HG03196 (cell line): ENCODE measurements around the gene CYP4Z1.
"Not testable (repeated sequence)": the region's sequence is repeated elsewhere in the genome, so short reads cannot be mapped to it uniquely, and the experiment has no call there.

Experiments used
- ATAC-seq: cut with Tn5 transposase; IDR thresholded peaks from one replicate; pipeline ENCODE4 v1.9.1; 2021; ENCODE audit not compliant: unreplicated experiment

Gene CYP4Z1

DNA sequence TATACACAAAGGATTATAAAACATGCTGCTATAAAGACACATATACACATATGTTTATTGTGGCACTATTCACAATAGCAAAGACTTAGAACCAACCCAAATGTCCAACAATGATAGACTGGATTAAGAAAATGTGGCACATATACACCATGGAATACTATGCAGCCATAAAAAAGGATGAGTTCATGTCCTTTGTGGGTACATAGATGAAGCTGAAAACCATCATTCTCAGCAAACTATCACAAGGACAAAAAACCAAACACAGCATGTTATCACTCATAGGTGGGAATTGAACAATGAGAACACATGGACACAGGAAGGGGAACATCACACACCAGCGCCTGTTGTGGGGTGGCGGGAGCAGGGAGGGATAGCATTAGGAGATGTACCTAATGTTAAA lies 60.0 kb downstream of the CYP4Z1 start:
- not testable (repeated sequence) for ATAC-seq

DNA sequence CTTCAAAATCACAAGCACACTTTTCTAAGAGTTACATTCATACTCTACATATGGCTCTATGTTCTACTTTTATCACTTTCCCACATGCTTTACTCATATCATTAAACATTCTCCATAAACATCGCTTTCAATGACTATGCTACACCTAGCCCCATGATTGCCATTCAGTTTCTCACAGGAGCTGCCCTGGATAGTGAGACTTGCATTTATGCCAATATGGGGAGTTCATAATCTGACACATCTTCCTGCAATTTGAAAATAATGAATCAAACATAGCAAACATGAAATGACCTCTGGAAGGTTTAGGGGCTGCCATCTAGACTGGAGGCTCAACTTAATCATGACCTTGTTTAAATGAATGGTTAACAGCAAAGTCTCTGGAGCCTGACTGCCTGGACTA lies 61.2 kb downstream of the CYP4Z1 start:
- ATAC-seq = no peak

DNA sequence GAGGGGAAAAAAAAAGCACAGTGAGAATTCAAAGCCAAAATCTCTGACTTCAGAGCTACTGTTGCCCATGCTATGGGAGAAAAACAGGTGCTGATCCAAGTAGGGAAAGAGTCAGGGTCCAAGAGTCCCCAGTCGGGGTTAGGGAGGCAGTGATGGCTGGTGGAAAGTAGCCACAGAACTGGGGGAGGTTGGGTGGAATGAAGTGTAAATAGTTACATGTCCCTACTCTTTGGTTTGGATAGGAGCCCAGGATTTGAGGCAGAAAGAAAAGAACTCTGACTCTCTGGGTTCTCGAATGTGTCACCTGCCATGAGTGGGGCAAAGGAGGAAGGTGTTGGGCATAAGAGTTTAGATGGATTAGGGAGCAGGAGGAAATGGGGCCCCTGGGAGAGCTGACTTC lies 61.8 kb downstream of the CYP4Z1 start:
- not testable (repeated sequence) for ATAC-seq

DNA sequence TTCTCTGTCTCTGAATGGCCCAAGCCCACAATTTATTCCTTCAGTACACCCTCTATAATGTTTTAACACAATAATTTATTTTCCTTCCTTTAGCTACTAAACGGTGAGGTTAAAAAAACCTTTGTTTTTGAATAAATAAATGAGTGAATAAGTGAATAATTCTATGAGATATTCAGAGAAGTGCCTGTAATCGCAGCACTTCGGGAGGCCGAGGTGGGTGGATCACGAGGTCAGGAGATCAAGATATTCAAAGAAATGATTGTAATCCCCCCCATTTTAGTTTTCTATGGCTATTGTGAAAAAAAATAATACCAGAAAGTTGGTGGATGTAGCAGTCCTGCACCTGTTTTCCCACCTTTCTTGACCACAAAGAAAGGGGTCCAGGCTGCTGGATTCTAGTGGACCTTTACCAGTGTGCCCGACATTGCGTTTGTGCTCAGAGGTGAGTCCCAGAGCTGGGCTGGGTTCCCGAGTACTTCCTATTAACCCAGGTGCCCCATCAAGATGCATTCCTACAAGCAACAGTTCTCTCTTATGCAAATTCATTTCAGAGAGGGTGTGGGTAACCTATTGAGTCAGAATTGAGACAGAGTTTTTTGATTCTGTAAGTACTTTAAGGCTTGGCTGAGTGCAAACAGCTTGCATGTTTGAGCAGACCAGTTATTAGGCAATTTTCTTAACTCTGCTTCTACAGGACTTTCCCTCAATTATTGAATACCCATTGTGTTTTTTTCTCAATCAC lies 62.6 kb downstream of the CYP4Z1 start:
- not testable (repeated sequence) for ATAC-seq

DNA sequence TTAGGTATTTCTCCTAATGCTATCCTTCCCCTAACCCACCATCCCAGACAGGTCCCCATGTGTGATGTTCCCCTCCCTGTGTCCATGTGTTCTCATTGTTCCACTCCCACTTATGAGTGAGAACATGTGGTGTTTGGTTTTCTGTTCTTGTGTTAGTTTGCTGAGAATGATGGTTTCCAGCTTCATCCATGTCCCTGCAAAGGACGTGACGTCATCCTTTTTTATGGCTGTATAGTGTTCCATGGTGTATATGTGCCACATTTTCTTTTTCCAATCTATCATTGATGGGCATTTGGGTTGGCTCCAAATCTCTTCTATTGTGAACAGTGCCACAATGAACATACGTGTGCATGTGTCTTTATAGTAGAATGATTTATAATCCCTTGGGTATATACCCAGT lies 65.6 kb downstream of the CYP4Z1 start:
- ATAC-seq = not testable (repeated sequence)

DNA sequence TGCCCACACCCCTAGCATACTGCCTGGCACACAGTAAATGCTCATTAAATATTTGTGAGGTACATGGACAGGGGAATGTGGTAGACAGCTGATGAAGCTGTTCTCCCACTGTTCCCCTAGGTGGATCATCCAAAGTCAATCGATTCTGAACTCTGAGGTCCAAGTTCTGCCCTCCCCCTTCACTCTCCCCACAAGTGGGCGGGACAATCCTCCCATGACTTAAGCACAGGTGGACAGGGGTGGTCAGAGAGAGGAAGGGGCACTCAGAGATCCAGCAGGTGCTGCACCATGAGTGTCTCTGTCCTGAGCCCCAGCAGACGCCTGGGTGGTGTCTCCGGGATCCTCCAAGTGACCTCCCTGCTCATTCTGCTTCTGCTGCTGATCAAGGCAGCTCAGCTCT lies 70.2 kb downstream of the CYP4Z1 start, which contains the start of gene CYP4A22:
TSS of gene CYP4A22 (plus strand) at position 244 of the 400 bp plus-strand sequence. CDS start at position 289, 45 bp downstream.
- ATAC-seq = no peak

DNA sequence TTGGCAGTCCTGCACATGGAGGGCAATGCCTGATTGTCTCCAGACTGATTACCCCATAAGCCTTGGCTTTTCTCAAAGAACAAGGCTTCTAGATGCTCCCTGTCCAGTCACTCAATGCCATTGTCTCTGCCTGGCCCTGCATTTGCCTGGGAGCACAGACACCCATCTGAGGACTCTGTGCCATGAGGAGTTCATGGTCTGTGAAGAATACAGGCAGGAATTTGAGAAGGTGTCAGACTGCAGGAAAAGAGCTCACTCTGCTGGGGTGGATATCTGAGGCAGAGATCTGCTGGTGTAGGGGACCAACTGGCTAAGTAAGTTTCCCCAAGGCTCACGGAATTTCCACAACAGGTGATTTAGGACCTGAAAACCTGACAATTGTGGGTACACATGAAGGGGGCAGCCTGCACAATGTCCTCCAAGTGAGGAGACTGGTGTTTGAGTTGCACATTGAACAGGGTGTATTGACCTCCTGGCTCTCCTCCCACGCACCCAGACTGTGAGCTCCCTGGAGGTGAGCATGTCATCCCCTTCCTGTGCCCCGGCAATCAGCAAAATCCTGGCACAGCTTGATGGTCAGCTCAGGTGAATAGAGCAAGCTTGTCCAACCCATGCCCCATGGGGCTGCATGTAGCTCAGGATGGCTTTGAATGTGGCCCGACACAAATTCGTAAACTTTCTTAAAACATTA lies 71.0 kb downstream of the CYP4Z1 start:
- no peak for ATAC-seq

DNA sequence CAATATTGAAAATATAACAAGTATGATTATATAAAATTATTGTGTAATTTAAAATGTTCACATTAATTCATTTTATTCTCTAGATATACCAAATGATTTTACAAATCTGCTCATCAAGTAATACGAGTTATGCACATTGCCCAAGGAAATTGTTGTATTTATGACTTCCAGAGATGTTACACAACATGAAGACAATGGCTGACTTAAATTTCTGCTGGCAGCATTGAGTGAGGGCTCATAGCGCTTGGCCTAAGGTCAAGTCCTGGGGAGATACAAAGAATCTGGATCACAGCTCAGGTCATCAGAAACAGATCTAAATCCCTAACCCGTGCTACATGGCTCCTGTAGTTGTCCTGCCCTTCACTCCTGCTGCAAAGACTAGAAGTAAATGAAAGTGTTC lies 73.3 kb downstream of the CYP4Z1 start:
- ATAC-seq = not testable (repeated sequence)

DNA sequence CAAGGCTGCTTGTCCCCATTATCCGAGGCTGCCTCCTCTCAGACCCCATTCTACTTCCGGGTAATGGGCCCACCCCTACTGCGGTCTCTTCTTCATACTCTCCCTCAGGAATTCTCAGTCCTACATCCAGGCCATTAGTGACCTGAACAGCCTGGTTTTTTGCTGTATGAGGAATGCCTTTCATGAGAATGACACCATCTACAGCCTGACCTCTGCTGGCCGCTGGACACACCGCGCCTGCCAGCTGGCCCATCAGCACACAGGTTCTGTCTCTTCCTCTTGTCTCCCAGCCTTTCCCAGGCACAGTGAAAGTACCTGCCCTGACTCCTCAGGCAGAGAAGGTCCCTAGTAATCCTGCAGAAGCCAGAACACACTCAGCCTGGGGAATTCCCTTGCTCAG lies 76.6 kb downstream of the CYP4Z1 start:
- not testable (repeated sequence) for ATAC-seq

DNA sequence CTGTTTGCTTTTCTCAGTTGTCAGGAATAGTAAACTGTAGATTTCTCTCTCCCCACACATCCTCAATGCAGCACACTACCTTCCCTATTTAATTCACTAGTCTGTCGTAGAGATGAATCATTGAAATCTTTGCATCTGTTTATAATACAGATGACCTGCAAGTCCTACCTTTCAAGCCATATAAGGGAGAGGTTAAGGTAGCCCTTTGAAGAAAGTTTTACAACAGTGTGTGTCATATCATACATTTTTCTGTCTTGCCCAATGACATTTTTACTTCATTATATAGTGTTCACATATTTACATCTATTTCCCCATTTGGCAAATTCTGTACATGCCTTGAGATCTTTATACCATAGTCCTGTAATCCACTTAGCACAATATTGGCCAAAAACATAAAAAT lies 79.5 kb downstream of the CYP4Z1 start:
- ATAC-seq = not testable (repeated sequence)

DNA sequence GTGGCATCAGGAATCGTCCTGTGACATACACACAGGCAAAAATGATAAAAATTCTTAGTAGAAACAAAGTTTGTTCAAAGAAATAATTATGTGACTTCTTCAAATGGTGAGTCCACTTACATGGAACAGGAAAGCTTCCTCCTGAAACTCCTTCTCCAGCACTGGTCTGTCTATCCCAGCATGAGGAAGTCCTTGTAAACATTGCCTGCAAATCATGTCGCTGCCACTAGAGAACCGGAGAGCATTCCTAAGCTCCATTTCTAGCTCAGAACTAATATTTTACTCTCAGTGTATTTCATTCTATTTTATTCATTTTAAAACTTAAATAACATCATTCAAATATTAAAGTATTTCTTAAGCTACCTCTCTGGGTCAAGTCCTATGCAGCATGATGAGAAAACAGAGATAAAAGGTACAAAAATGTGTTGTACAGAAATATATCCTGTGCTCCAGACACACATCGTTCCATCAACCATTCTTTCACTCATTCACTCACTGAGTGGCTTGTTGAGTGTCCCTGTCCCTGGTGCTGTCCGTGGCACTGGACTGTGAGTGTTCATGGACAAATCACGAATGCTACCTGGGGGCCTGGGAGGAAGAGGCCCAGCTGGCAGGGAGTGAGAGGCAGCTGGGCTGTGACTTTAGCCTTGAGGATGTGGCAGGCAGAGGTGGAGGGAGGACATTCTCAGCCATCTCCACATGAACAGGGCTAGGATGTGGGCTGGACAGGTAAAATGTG lies 80.2 kb downstream of the CYP4Z1 start:
- ATAC-seq = no peak

DNA sequence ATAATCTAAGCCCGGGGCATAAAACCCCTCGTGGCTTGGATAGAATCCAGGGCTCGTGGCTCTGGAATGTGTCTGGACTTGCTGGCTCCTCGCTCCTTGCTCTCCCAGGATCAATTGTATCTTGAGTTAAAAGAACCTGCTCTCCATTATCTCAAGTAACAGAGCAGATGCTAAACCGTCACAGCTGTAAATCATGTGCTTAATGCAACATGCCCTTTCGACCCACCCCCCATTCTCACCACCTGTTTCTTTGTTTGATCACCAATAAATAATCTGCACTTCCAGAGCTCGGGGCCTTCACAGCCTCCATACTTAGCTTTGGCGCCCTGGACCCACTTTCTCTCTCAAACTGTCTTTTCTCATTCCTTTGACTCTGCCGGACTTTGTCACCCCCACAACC lies 82.1 kb downstream of the CYP4Z1 start:
- ATAC-seq = not testable (repeated sequence)

DNA sequence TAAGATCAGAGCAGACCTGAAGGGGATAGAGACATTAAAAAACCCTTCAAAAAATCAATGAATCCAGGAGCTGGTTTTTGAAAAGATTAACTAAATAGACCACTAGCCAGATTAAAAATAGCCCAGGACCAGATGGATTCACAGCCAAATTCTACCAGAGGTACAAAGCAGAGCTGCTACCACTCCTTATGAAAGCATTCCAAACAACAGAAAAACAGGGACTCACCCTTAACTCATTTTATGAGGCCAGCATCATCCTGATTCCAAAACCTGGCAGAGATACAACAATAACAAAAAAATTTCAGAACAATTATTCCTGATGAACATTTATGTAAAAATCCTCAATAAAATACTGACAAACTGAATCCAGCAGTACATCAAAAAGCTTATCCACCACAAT lies 89.4 kb downstream of the CYP4Z1 start:
- ATAC-seq = not testable (repeated sequence)

DNA sequence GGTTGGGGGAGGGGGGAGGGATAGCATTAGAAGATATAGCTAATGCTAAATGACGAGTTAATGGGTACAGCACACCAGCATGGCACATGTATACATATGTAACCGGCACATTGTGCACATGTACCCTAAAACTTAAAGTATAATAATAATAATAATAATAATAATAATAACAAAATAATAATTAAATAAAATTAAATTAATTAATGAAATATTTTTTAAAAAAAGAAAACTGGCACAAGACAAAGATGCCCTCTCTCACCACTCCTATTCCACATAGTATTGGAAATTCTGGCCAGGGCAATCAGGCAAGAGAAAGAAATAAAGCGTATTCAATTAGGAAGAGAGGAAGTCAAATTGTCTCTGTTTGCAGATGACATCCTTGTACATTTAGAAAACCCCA lies 90.9 kb downstream of the CYP4Z1 start:
- ATAC-seq = not testable (repeated sequence)

DNA sequence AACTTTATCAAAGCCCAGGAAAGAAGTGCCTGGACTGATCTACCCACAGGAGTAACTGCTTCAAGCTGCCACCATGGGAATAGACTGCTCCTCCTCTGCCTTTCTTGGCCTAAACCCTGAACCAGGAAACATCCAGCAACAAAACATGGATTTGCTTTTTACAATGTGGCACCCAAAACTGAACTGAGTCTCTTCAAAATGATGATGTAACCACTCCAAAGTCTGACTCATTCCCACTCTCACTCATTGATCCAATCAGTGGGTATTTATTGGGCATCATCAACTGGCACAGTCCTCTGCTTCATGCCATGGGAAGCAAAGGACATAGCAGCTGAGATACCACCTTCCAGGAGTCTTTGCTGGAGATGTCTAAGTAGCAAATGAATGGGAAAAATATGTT lies 93.7 kb downstream of the CYP4Z1 start:
- no peak for ATAC-seq

DNA sequence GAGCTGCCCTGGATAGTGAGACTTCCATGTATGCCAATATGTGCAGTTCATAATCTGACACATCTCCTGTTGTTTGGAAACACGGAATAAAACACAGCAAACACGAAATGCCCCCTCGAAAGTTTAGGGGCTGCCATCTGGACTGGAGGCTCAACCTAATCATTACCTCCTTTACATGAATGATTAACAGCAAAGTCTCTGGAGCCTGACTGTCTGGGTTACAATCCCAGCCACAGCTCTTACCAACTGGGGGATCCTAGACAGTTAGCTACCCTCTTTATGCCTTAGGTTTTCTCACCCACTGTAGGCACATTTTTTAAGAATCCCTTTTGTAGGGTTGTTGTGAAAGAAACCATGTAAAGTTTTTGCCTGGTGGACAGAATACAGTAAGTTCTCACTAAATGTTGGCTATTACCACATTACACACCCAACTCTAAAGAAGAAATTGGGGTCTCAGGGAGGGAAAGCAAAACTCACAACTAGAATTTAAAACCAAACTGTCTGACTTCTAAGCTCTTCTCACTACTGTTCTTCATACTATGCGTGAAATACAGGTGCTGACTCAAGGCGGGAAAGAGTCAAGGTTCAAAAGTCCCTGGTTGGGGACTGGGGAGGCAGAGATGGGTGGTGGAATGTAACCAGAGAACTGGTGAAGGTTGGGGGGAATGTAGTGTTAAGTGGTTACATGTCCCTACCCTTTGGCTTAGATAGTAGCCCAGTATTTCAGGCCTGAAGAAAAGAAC lies 94.4 kb downstream of the CYP4Z1 start:
- peak; percentile 63 for ATAC-seq

DNA sequence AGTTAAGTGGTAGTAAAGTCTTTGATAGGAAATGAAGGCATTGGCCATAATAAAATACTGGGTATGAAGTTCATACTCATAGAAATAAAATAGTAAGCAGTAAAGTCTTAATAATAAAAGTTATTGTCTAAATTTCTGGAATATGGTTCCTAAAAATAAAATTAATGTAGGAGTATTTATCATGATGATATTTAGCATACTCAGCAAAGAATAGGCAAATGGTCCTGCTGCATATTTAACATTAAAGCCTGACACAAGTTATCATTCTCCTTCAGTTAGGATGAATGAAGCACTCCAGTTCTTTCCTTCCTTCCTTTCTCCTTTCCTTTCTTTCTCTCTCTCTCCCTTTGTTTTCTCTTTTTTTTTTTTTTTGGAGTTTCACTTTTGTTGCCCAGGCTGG lies 97.5 kb downstream of the CYP4Z1 start:
- no peak for ATAC-seq
